Activated CD4-positive, CD25-positive, alpha-beta regulatory T cell treated with anti-CD3 and anti-CD28 coated beads, Interleukin-2, amount 50 U/mL, for 24 hours (primary cell): Measurements from ENCODE around the gene TRPV2.
A peak's percentile ranks its signal among the peaks of the same experiment; 100 is the strongest.
"Not testable (repeated sequence)": the region's sequence is repeated elsewhere in the genome, so short reads cannot be mapped to it uniquely, and the experiment has no call there.

ENCODE experiments used
- ATAC-seq, 2 donors: fragments of 150-1000 bp; cut with Tn5 transposase; one replicate each; pipeline ENCODE4 v1.10.0; 2021; ENCODE audit warnings: mild to moderate bottlenecking in 1 of 2, moderate library complexity in 1 of 2

The TRPV2 gene

GRCh38 chr17:16437083-16437482 lies 21.7 kb downstream of the TRPV2 start:
- no peak for ATAC-seq

- ATAC-seq, result no peak
These were observed 22.8 kb downstream of the TRPV2 start for GRCh38 chr17:16438173-16438556.

- ATAC-seq, result peak; percentile 92
These were observed 23.4 kb downstream of the TRPV2 start for GRCh38 chr17:16438557-16439302.

DNA sequence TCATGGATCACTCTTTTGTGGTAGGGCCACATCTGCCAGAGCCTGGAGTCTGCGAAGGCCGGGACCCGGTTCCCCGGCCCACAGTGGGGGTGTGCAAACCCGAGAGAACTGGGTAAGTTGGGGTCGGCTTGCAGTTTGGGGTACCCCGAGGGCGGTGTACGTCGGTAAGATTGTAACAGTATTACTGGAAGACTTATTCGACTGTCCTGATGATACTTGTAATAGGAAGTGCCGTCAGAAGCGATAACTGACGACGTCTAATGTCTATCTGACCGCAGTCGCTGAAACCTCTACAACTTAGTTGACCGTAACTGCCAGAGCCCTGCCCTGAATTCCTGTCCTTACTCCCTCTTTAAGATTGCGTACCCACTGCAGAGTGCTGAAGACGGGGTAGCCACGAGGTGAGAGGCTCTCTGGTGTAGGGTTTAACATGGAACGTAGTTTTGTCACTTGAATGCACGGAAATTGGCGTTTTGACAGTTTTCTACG lies 24.0 kb downstream of the TRPV2 start:
- ATAC-seq, result peak; percentile 1 to 3

DNA sequence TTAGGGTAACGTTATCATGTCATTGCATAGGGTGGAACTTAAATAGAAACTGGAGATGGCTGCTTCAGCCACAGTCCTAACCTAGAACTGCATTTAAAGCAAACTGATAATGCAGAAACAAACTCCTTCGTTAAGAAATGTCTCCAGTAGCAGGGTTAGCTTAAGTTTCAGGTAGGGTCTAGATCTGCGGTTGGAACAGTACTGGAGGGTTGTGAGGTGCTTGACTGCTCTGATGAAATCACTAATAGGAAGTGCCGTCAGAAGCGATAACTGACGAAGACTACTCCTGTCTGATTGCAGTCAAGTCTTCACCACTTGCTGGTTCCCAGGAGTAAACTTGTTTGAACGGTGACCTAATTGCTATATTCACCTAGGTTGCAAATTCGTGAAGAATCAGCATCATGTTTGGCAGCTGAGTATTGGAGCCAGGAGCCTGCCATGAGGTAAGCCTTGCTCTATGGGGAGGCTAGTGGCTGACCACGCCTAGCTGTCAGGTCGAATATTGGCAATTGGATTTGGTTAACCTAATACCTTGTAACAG lies 24.5 kb downstream of the TRPV2 start:
- peak; percentile 9 to 21 for ATAC-seq

DNA sequence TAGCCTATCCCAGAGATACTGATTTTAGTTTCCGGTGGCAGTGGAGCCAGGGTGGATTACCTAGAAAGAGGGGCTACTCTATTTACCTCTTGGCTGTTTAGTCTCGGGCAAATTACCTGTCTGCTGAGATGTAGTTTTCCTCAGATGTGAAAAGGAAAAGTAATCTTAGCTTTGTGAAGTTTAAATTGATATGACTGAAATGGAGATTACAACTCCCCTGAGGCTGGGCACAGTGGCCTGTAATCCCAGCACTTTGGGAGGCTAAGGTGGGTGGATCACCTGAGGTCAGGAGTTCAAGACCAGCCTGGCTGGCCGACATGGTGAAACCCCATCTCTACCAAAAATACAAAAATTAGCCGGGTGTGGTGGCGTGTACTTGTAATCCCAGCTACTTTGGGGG lies 25.0 kb downstream of the TRPV2 start:
- ATAC-seq, result not testable (repeated sequence)

DNA sequence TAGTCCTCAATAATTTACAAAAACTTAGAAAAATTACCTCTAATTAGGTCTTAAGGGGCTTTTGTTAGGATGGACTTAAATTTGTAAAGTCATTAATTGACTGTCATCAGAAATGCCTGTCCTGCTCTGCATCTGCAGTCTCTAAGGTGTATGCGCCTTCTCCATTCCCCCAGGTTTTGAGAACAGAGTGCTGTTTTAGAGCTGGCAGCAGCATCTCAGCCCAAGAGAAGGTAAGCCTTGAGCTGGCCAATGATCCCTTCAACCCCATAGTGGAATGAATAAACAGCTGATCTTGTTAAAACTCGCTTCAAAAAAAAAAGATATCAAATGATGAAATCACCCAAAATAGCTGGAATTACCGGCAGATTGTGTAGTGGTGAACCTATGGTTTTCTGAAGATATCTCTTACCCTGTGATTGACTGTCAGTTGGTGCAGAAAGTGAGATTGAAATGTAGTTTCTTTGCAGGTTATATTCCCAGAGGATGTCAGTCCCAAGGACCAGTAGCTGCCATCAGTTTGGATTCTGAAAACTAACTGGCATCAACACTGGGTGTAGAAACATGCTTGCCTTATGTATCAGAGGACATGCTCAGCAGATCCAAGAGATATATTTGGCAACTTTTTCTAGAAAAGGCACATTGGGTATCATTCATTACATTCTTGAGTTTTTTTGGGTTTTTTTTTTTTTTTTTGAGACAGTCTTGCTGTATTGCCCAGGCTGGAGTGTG lies 25.7 kb downstream of the TRPV2 start:
- no peak for ATAC-seq

DNA sequence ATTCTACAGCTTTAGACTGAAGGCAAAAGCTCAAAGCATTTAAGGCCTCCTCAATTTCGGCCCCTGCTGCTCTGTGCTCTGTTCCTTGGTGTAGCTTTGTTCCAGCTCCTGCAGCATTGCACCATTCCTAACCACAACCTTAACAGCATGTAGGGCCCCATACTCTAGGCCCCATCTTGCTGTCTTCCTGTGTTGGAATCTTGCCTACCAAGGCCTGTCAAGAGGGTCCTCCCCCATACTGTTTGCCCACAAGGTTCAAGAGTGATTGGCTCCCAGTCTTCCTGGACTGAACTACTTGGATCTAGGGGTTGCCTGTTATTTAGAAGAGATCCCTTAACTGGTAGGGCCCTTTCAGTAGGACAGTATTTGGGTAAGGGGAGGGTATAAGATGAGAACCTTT lies 26.8 kb downstream of the TRPV2 start:
- ATAC-seq, result no peak

DNA sequence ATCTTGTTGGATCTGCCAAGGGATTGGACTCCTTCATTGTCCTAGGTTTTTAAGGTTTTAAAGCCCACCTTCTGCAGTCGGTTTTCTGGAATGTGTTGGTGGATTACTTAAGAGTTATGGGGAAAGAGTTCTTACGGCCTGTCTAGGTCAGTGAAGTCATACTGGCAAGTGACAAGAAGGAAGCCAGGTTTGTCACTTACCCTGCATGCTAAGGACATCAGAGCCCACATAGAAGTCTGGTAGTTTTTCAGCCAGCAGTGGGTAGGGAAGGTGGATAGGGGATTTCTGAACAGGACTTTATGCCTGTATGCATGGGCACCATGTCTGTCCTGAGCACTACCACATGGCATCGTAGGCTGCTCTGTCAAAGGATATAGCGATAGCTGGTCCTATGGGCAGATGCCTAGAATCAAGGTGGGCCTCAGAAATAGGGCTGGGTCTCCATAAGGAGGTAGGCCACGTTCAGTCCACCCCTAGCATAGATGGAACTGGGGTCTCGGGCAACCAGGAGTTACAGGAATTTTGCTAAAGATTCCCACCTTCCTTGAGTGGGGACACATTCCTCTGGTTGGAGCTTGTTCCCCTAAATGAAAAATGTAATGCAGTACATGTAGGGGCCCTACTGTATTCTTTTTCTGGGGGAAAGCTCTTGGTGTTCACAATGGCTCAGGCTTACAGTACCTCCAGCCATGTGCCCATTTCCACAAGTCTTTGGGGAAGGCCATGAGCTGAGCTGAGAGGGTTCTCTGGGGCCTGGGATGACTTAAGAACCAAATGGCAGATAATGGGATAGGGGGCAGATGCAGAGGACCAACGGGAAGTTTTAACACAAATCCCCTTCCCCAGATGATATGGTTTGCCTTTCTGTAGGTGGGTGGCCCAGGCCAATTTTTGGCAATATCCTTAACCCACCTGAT lies 27.5 kb downstream of the TRPV2 start:
- no peak for ATAC-seq

- ATAC-seq, result no peak
These were observed 28.3 kb downstream of the TRPV2 start for GRCh38 chr17:16443511-16444257.

DNA sequence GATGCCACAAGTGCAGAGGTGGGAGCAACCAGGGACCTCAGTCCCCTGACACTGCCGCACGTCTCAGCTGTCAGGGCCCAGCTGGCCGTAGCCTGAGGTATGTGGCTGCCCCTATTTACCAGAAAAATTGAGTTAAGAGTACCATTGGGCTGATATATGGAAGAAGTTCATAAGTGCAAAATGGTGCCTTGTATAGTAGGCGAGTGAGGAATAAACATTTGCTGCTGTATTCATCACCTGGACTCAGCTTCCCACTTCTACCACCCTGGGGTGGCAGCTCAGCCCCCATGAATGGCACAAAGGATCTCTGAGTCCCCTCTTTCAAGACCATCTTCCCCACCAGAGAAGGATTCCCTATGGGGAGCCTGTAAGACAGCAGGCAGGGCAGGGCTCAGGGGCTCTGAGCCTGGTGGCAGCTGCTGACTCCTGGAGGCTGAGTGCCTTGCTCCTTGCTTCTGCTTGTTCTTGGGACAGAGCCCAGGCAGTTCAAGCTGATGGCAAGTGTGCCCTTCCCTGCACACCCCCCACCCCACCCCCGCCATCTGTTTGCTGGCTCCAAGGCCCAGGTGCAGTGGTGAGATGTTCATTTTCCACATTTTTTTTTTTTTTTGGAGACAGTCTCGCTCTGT lies 29.0 kb downstream of the TRPV2 start:
- no peak for ATAC-seq

DNA sequence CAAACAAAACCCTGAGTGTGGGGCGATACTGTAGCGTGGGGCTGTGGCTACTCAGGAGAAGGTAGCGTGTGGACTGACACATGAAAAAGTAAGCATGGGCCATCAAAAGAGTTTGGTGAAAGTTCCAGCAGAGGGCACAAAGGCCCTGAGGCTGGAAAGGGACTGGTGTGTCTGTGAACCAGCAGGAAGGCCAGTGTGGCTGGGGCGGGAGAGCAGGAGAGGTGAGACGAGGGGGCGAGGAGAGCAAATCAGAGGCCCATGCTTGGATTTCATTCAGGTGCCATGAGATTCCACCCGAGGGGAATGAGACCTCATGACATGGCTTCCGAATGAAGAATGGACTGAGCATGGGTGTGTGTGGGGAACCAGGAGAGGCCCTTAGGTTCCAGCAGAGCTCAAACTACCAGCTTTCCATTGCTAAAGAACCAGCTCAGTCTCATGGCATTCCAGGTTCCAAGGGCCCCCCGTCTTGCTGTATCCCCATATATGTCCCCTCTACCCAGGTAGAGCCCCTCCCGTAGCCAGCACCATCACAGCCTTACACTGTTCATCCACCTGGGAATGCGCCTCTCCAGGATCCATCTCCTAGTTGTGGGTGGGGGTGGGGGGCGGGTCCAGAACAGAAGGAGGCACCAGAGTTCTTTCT lies 31.1 kb downstream of the TRPV2 start:
- no peak for ATAC-seq

DNA sequence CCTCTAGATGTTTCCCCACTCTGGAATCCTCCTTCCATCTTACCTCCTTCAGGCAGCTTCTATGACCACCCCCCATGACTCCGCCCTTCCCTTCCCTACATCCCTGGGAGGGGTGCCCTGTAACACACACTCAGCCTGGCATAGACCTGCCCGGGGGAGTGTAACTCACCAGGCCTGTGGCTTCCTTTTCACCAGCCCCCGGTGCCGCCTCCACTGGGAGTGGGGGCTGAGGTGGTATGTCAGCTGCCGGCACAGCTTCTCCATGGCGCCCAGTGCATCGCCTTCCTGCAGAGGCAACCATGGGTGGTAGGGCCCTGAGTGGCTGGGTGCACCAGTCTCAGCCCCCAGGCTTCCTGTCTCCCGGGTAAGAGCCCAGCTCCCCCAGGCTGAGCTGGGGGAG lies 32.3 kb downstream of the TRPV2 start:
- no peak for ATAC-seq

DNA sequence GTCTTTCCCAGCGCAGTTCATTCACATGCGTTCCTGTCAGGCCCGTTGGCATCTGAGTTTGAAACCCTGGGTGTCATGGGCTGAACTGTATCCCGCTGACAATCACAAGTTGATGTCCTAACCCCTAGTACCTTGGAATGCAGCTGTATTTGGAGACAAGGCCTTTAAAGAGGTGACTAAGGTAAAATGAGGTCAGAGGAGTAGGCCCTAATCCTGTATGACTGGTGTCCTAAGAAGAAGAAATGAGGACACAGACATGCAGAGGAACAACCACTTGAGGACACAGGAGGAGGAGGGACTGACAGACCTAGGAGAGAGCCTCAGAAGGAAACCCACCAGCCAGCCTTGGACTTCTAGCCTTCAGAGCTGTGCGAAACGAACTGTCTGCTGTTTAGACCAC lies 33.1 kb downstream of the TRPV2 start:
- no peak for ATAC-seq

GRCh38 chr17:16449121-16449570 lies 33.8 kb downstream of the TRPV2 start:
- ATAC-seq, result peak; percentile 65 to 69

DNA sequence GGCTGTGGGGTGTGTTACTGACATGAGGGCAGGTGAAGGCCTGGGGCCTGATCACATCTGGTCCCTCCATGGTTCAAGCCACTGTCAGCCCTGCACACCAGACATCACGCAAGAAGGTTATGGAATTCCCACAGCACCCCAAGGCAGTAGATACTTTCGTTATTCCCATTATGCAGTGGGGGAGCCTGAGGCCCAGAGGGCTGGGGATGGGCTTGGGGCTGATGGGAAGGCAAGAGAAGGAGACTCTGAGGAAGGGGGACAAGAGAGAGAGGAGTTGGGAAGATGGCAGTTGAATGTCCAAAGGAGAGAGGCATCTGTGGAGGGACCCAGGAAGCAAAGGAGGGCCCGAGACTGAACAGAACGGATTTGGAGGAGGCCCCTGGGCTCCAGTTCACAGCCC lies 34.7 kb downstream of the TRPV2 start:
- ATAC-seq, result no peak

DNA sequence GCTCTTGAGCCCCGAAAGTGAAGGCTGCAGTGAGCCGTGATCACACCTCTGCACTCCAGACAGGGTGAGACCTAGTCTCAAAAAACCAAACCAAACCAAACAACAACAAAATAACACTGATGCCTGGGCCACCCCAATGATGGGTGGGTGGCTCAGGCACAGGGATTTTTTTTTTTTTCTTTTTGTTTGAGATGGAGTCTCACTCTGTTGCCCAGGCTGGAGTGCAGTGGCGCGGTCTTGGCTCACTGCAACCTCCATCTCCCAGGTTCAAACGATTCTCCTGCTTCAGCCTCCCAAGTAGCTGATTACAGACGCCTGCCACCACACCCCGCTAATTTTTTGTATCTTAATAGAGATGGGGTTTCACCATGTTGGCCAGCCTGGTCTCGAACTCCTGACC lies 36.9 kb downstream of the TRPV2 start:
- ATAC-seq, result not testable (repeated sequence)

DNA sequence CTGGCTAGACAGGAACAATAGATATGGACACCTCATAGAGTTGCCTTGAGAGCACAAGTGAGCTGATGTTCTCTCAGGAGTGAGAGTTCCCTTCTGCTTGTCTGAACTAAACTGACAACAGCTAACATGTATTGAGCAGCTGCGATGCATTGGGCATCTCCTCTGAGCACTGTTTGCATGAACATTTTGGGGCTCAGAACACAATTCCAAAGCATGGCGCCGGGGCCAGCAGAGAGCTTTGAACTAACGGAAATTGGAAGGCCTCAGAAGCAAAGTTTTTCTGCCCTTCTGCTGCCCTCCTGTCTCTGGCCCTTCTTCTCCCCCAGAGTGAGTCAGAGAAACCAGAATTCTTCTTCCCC lies 38.1 kb downstream of the TRPV2 start:
- ATAC-seq, result no peak

DNA sequence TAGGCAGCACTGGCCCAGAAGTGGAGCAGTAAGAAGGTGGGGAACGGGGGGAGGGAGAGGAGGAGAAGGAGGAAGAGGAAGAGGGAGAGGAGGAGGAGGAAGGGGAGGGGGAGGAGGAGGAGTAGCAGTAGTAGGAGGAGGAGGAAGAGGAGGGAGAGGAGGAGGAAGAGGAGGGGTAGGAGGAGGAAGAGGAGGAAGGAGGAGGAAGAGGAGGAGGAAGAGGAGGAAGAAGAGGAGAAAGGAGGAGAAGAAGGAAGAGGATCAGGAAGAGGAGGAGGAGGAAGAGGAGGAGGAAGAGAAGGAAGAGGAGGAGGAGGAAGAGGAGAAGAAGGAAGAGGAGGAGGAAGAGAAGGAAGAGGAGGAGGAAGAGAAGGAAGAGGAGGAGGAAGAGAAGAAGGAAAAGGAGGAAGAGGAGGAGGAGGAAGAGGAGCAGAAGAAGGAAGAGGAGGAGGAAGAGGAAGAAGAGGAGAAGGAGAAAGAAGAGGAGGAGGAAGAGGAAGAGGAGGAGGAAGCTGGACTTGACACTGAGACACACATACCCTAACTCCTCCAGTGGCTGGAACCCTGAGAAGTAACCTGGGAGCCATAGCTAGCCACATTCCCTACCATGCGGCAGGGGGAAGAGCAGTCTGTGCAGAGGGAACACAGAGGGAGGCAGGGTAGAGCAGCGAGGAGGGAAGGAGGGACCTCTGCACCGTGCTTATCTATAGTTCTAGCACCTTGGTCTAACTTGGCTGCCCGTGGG lies 40.8 kb downstream of the TRPV2 start:
- no peak for ATAC-seq

DNA sequence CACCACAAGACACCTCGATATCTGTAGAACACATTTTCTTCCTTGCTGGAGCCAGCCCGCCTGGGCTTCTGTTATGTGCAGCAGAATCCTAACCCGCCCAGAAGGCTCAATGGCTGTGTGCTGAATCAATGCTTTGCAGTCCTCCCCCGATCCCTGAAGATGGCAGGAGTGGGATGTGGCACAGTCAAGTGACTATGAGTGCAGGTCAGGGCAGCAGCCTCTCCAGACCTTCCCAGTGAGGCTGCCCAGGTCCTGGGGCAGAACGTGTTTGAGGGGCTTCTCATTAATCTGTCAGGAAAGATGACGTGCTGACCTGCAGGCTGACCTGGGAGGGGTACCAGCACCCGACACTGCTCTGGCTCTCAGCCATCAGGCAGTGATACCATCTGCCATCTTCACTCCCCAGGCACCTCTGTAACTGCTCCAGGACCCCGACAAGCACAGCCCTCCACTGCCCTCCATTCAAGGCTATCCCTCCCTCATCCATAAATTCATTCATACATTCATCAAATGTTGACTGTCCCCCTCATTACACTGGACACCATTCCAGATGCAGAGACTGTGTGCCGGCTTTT lies 41.5 kb downstream of the TRPV2 start:
- no peak for ATAC-seq
